SK-N-SH treated with all-trans-retinoic acid at 6 μM for 48 hours (cell line): ENCODE results near the gene SOX30.

Source experiments
- ARNTL ChIP-seq: fragments of 450-650 bp; formaldehyde crosslinking; IDR thresholded peaks from 2 replicates; pipeline ENCODE4 v1.5.0; 2020; ENCODE audit warnings: low read depth, mild to moderate bottlenecking, moderate library complexity, borderline replicate concordance
- BACH2 ChIP-seq: fragments of 250-450 bp; sonication (Bioruptor Pico); IDR thresholded peaks from 2 replicates; pipeline ENCODE4 v1.9.0; 2021; ENCODE audit warnings: mild to moderate bottlenecking, borderline replicate concordance
- ESRRG ChIP-seq: fragments of 250-450 bp; sonication (Bioruptor Pico); IDR thresholded peaks from 2 replicates; pipeline ENCODE4 v1.6.1; 2021; ENCODE audit warnings: mild to moderate bottlenecking
- GLIS3 ChIP-seq: fragments of 250-450 bp; sonication (Bioruptor Pico); IDR thresholded peaks from 2 replicates; pipeline ENCODE4 v1.5.0; 2020; ENCODE audit warnings: mild to moderate bottlenecking, moderate library complexity
- SNAI2 ChIP-seq: fragments of 250-450 bp; sonication (Bioruptor Pico); IDR thresholded peaks from 2 replicates; pipeline ENCODE4 v1.5.0; 2020; ENCODE audit warnings: mild to moderate bottlenecking, moderate library complexity
- TCF4 ChIP-seq: fragments of 250-450 bp; sonication (Bioruptor Pico); IDR thresholded peaks from 2 replicates; pipeline ENCODE4 v1.8.0; 2021; ENCODE audit warnings: mild to moderate bottlenecking, moderate library complexity, borderline replicate concordance
- TOX ChIP-seq: fragments of 250-450 bp; sonication (Bioruptor Pico); IDR thresholded peaks from 2 replicates; pipeline ENCODE4 v1.8.0; 2021; ENCODE audit warnings: mild to moderate bottlenecking, moderate library complexity, borderline replicate concordance
- ZFP3 ChIP-seq: fragments of 250-450 bp; sonication (Bioruptor Pico); IDR thresholded peaks from 2 replicates; pipeline ENCODE4 v1.5.0; 2020; ENCODE audit warnings: mild to moderate bottlenecking, moderate library complexity
- ZFP30 ChIP-seq: fragments of 450-650 bp; formaldehyde crosslinking; IDR thresholded peaks from 2 replicates; pipeline ENCODE4 v1.5.0; 2022; ENCODE audit warnings: mild to moderate bottlenecking, moderate library complexity
- TF ChIP-seq, protein P1 (sequence below): fragments of 250-450 bp; sonication (Bioruptor Pico); IDR thresholded peaks from 2 replicates; pipeline ENCODE4 v1.8.0; 2020; ENCODE audit warnings: mild to moderate bottlenecking, moderate library complexity, borderline replicate concordance
- TF ChIP-seq, protein P2 (sequence below): fragments of 250-450 bp; sonication (Bioruptor Pico); IDR thresholded peaks from 2 replicates; pipeline ENCODE4 v1.5.1; 2020; ENCODE audit warnings: low read depth, mild to moderate bottlenecking, moderate library complexity

DNA sequence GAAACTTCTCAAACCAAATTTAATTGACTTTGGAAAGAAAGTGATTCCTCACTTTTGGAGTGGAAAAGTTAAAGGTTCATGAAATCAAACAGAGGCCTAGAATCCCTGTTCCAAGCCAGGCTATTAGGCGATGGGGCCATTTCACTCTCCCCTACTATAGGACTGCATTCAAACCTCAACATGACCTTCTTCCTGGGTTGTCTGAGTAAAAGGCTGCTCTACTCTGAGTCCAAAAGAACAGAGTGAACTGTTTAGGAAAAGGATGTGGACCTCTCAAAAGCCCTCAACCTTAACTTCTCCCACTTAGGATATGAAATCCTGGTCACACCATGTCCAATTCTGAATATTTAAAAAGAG is 34.9 kb upstream of the SOX30 start:
- TF ChIP-seq BACH2 (CRISPR knock-in tag), result no peak
- TF ChIP-seq, protein P1, sequence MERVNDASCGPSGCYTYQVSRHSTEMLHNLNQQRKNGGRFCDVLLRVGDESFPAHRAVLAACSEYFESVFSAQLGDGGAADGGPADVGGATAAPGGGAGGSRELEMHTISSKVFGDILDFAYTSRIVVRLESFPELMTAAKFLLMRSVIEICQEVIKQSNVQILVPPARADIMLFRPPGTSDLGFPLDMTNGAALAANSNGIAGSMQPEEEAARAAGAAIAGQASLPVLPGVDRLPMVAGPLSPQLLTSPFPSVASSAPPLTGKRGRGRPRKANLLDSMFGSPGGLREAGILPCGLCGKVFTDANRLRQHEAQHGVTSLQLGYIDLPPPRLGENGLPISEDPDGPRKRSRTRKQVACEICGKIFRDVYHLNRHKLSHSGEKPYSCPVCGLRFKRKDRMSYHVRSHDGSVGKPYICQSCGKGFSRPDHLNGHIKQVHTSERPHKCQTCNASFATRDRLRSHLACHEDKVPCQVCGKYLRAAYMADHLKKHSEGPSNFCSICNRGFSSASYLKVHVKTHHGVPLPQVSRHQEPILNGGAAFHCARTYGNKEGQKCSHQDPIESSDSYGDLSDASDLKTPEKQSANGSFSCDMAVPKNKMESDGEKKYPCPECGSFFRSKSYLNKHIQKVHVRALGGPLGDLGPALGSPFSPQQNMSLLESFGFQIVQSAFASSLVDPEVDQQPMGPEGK, result no peak
- no peak for TF ChIP-seq ZFP30 (CRISPR knock-in tag)
- TF ChIP-seq, protein P2, sequence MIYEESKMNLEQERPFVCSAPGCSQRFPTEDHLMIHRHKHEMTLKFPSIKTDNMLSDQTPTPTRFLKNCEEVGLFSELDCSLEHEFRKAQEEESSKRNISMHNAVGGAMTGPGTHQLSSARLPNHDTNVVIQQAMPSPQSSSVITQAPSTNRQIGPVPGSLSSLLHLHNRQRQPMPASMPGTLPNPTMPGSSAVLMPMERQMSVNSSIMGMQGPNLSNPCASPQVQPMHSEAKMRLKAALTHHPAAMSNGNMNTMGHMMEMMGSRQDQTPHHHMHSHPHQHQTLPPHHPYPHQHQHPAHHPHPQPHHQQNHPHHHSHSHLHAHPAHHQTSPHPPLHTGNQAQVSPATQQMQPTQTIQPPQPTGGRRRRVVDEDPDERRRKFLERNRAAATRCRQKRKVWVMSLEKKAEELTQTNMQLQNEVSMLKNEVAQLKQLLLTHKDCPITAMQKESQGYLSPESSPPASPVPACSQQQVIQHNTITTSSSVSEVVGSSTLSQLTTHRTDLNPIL (CRISPR knock-in tag), result no peak
- TF ChIP-seq ZFP3 (CRISPR knock-in tag), result no peak
- TF ChIP-seq GLIS3 (CRISPR knock-in tag), result no peak
- TF ChIP-seq ARNTL, result no peak
- TF ChIP-seq TCF4, result no peak
- no peak for TF ChIP-seq SNAI2
- TF ChIP-seq TOX (CRISPR knock-in tag), result no peak
- no peak for TF ChIP-seq ESRRG (CRISPR knock-in tag)
